HG03097 (cell line): ENCODE data around the gene ZFP30.

Experiments used
- ATAC-seq: cut with Tn5 transposase; IDR thresholded peaks from one replicate; pipeline ENCODE4 v1.9.1; 2021; ENCODE audit not compliant: unreplicated experiment, low FRiP score

The ZFP30 gene

GRCh38 chr19:37564624-37565369 lies 90.5 kb downstream of the ZFP30 start:
- ATAC-seq: no peak
